Endothelial cell (in vitro differentiated cells): ENCODE results near the gene TANGO2. TPM values are rescaled to one million over a fixed set of nuclear protein-coding genes. Genes with fewer than 3 reads are reported as not detected.
"Not testable (repeated sequence)": the region's sequence is repeated elsewhere in the genome, so short reads cannot be mapped to it uniquely, and the experiment has no call there.

Source experiments
- DNase-seq: peaks from one replicate; pipeline ENCODE4 v3.0.0; 2021; ENCODE audit warnings: low spot score
- H3K27ac Mint-ChIP-seq: one replicate; pipeline ENCODE4 v1.8.0; 2021; ENCODE audit warnings: mixed read lengths, inconsistent platforms; ENCODE audit not compliant: unreplicated experiment
- H3K27me3 Mint-ChIP-seq: one replicate; pipeline ENCODE4 v1.8.0; 2021; ENCODE audit warnings: mild to moderate bottlenecking, moderate library complexity, mixed read lengths, inconsistent platforms; ENCODE audit not compliant: unreplicated experiment
- H3K36me3 Mint-ChIP-seq: one replicate; pipeline ENCODE4 v1.8.0; 2021; ENCODE audit warnings: mild to moderate bottlenecking, low read depth, mixed read lengths, inconsistent platforms; ENCODE audit not compliant: unreplicated experiment
- H3K4me1 Mint-ChIP-seq: one replicate; pipeline ENCODE4 v1.8.0; 2021; ENCODE audit warnings: mild to moderate bottlenecking, mixed read lengths, inconsistent platforms; ENCODE audit not compliant: unreplicated experiment
- H3K4me3 Mint-ChIP-seq: one replicate; pipeline ENCODE4 v1.8.0; 2021; ENCODE audit warnings: mild to moderate bottlenecking, mixed read lengths, inconsistent platforms; ENCODE audit not compliant: unreplicated experiment
- H3K9me3 Mint-ChIP-seq: one replicate; pipeline ENCODE4 v1.8.0; 2021; ENCODE audit warnings: mixed read lengths, inconsistent platforms; ENCODE audit not compliant: unreplicated experiment
- total RNA-seq: library from RNA; stranded (reverse); fragmentation: NEBNext Ultra II Directional; extraction: Animal tissue kit (Norgen Biotek cat#: 25700); gene quantifications from one replicate; pipeline ENCODE4 v1.2.1, GENCODE V29; 2021; ENCODE audit not compliant: unreplicated experiment
- TF ChIP-seq, protein P1 (sequence below): fragments of 200-600 bp; sonication (generic); IDR thresholded peaks from one replicate; pipeline ENCODE4 v1.5.0; 2021; ENCODE audit warnings: antibody characterized with exemption; ENCODE audit not compliant: unreplicated experiment

Gene TANGO2
- total RNA-seq, 1 donor from 2014 or later: 15.3 TPM

DNA sequence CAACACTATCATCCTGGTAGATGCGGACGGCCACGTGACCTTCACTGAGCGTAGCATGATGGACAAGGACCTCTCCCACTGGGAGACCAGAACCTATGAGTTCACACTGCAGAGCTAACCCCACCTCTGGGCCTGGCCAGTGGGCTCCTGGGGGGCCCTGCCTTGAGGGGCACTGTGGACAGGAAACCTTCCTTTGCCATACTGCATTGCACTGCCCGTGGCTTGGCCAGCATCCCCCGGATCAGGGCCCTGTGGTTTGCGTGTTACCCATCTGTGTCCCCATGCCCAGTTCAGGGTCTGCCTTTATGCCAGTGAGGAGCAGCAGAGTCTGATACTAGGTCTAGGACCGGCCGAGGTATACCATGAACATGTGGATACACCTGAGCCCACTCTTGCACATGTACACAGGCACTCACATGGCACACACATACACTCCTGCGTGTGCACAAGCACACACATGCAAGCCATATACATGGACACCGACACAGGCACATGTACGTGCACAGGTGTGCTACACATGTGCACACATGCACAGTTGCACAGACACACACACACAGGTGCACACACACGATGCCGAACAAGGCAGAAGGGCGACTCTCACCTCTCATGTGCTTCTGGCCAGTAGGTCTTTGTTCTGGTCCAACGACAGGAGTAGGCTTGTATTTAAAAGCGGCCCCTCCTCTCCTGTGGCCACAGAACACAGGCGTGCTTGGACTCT, 43.8 kb downstream of the TANGO2 start:
- Mint-ChIP-seq H3K36me3 (peaks cover 5% of the 10 kb centered on the region), H3K4me1 (peaks cover 4% of the 10 kb centered on the region), H3K9me3 (no peaks in the 10 kb centered on the region), H3K4me3 (no peak overlapping the region), H3K27ac (no peak overlapping the region), H3K27me3 (peaks cover 5% of the 10 kb centered on the region)
- DNase-seq: no peak
- TF ChIP-seq, protein P1, sequence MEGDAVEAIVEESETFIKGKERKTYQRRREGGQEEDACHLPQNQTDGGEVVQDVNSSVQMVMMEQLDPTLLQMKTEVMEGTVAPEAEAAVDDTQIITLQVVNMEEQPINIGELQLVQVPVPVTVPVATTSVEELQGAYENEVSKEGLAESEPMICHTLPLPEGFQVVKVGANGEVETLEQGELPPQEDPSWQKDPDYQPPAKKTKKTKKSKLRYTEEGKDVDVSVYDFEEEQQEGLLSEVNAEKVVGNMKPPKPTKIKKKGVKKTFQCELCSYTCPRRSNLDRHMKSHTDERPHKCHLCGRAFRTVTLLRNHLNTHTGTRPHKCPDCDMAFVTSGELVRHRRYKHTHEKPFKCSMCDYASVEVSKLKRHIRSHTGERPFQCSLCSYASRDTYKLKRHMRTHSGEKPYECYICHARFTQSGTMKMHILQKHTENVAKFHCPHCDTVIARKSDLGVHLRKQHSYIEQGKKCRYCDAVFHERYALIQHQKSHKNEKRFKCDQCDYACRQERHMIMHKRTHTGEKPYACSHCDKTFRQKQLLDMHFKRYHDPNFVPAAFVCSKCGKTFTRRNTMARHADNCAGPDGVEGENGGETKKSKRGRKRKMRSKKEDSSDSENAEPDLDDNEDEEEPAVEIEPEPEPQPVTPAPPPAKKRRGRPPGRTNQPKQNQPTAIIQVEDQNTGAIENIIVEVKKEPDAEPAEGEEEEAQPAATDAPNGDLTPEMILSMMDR: no peak

DNA sequence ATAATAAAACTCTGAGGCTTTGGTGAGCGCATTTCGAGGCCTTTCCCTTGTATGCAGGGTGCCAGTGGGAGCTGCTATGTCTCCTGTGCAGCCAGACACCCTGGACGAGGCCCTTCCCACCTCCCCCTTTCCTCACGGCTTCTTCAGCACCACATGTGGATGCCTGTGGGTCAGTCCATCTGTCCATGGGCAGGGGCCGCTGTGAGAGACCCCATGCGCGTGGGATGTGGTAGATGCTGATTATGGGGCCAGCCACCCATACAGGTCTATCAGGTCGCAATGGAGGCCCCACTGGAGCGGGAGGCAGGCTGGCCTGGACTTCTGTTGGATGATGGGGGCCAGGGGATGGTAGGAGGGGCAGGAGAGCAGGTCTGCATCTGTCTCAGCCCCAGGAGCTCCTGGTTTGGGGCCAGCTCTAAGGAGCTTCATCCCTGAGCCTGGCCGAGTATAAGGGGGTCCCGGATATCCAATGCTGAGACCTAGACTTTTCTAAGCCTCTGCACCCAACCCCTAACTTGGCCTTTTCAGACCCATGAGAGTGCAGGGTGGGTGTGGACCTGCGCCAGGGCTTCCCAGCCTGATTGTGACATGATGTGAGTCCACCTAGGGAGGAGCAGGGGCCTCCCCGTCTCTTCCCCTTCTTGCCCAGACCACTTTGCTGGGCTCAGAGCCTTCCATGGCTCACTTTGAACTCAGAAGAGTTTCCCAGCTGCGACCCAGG, 45.1 kb downstream of the TANGO2 start:
- Mint-ChIP-seq H3K27ac (no peak overlapping the region), H3K9me3 (no peaks in the 10 kb centered on the region), H3K36me3 (peaks cover 5% of the 10 kb centered on the region), H3K27me3 (peaks cover 5% of the 10 kb centered on the region), H3K4me1 (peaks cover 4% of the 10 kb centered on the region), H3K4me3 (no peak overlapping the region)
- TF ChIP-seq, protein P1: no peak
- no peak for DNase-seq

- H3K27ac Mint-ChIP-seq: no peak overlapping the region
- H3K36me3 Mint-ChIP-seq: peaks cover 5% of the 10 kb centered on the region
- H3K27me3 Mint-ChIP-seq: peaks cover 8% of the 10 kb centered on the region
- TF ChIP-seq, protein P1: no peak
- H3K9me3 Mint-ChIP-seq: no peaks in the 10 kb centered on the region
- H3K4me3 Mint-ChIP-seq: no peak overlapping the region
- no peak for DNase-seq
- H3K4me1 Mint-ChIP-seq: peaks cover 4% of the 10 kb centered on the region
Measured at GRCh38 chr22:20066617-20067383, 45.9 kb downstream of the TANGO2 start.

- not testable (repeated sequence) for H3K4me3 Mint-ChIP-seq, H3K27ac Mint-ChIP-seq, H3K36me3 Mint-ChIP-seq, H3K27me3 Mint-ChIP-seq, H3K9me3 Mint-ChIP-seq, DNase-seq, H3K4me1 Mint-ChIP-seq
Measured at GRCh38 chr22:20067384-20067682, 46.4 kb downstream of the TANGO2 start.

- Mint-ChIP-seq H3K36me3 (no peaks in the 10 kb centered on the region), H3K9me3 (no peaks in the 10 kb centered on the region), H3K4me3 (no peak overlapping the region), H3K4me1 (peaks cover 4% of the 10 kb centered on the region), H3K27me3 (peaks cover 4% of the 10 kb centered on the region), H3K27ac (no peak overlapping the region)
- no peak for DNase-seq
- TF ChIP-seq, protein P1: no peak
Measured at GRCh38 chr22:20068640-20069039, 47.7 kb downstream of the TANGO2 start.
